ENCODE data around the gene OBSCN. TPM values are rescaled to one million over a fixed set of nuclear protein-coding genes. Genes with fewer than 3 reads are reported as not detected.

OBSCN gene
- total RNA-seq, 1 donor from 2014 or later: 16.9 TPM

- Mint-ChIP-seq H3K4me3 (ENCODE audit: unreplicated experiment) (no peak overlapping the region), H3K36me3 (ENCODE audit: low read depth, unreplicated experiment) (no peaks in the 10 kb centered on the region)
- no peak for TF ChIP-seq CTCF (IDR thresholded peaks at IDR 0.05; ENCODE audit: unreplicated experiment)
Observed at GRCh38 chr1:228207381-228207810, 448 bp upstream of the OBSCN start.

GRCh38 chr1:228208831-228209551 lies 1.1 kb downstream of the OBSCN start:
- no peak for TF ChIP-seq CTCF (IDR thresholded peaks at IDR 0.05; ENCODE audit: unreplicated experiment)
- DNase-seq (ENCODE audit: low spot score): no peak
- peaks cover 5% of the 10 kb centered on the region for H3K27me3 Mint-ChIP-seq (ENCODE audit: unreplicated experiment)
- H3K36me3 Mint-ChIP-seq (ENCODE audit: low read depth, unreplicated experiment): no peaks in the 10 kb centered on the region
- no peaks in the 10 kb centered on the region for H3K4me1 Mint-ChIP-seq (ENCODE audit: unreplicated experiment)
- H3K9me3 Mint-ChIP-seq (ENCODE audit: unreplicated experiment): no peaks in the 10 kb centered on the region
- no peak overlapping the region for H3K27ac Mint-ChIP-seq (ENCODE audit: unreplicated experiment)
- H3K4me3 Mint-ChIP-seq (ENCODE audit: unreplicated experiment): no peak overlapping the region

More at GRCh38 chr1:228207381-228207810, 448 bp upstream of the OBSCN start:
- no peak for DNase-seq (ENCODE audit: low spot score)
- Mint-ChIP-seq H3K9me3 (ENCODE audit: unreplicated experiment) (no peaks in the 10 kb centered on the region), H3K27me3 (ENCODE audit: unreplicated experiment) (peaks cover 5% of the 10 kb centered on the region), H3K4me1 (ENCODE audit: unreplicated experiment) (no peaks in the 10 kb centered on the region), H3K27ac (ENCODE audit: unreplicated experiment) (no peak overlapping the region)

GRCh38 chr1:228209657-228210056 lies 1.8 kb downstream of the OBSCN start:
- peaks cover 5% of the 10 kb centered on the region for H3K27me3 Mint-ChIP-seq (ENCODE audit: unreplicated experiment)
- H3K27ac Mint-ChIP-seq (ENCODE audit: unreplicated experiment): no peak overlapping the region
- H3K4me1 Mint-ChIP-seq (ENCODE audit: unreplicated experiment): no peaks in the 10 kb centered on the region
- H3K9me3 Mint-ChIP-seq (ENCODE audit: unreplicated experiment): no peaks in the 10 kb centered on the region
- no peak overlapping the region for H3K4me3 Mint-ChIP-seq (ENCODE audit: unreplicated experiment)
- no peaks in the 10 kb centered on the region for H3K36me3 Mint-ChIP-seq (ENCODE audit: low read depth, unreplicated experiment)
- TF ChIP-seq CTCF (IDR thresholded peaks at IDR 0.05; ENCODE audit: unreplicated experiment): no peak
- no peak for DNase-seq (ENCODE audit: low spot score)

- no peak for DNase-seq (ENCODE audit: low spot score)
- Mint-ChIP-seq H3K4me3 (ENCODE audit: unreplicated experiment) (no peak overlapping the region), H3K36me3 (ENCODE audit: low read depth, unreplicated experiment) (no peaks in the 10 kb centered on the region), H3K27me3 (ENCODE audit: unreplicated experiment) (peaks cover 5% of the 10 kb centered on the region), H3K9me3 (ENCODE audit: unreplicated experiment) (no peaks in the 10 kb centered on the region), H3K4me1 (ENCODE audit: unreplicated experiment) (no peaks in the 10 kb centered on the region), H3K27ac (ENCODE audit: unreplicated experiment) (no peak overlapping the region)
- no peak for TF ChIP-seq CTCF (IDR thresholded peaks at IDR 0.05; ENCODE audit: unreplicated experiment)
Observed at GRCh38 chr1:228210076-228210651, 2.3 kb downstream of the OBSCN start.
